ENCODE results near the gene CRIP1.

CRIP1 gene, protein sequence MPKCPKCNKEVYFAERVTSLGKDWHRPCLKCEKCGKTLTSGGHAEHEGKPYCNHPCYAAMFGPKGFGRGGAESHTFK
- 0.89 to 8.0 (median 2.6) reads per million in 18 experiments for total RNA-seq

GRCh38 chr14:105486163-105486973 is at the start of gene CRIP1:
Gene CRIP1 (plus strand): TSS chr14:105486886. CDS start chr14:105487260, 374 bp downstream.
- DNase-seq: no peak

DNA sequence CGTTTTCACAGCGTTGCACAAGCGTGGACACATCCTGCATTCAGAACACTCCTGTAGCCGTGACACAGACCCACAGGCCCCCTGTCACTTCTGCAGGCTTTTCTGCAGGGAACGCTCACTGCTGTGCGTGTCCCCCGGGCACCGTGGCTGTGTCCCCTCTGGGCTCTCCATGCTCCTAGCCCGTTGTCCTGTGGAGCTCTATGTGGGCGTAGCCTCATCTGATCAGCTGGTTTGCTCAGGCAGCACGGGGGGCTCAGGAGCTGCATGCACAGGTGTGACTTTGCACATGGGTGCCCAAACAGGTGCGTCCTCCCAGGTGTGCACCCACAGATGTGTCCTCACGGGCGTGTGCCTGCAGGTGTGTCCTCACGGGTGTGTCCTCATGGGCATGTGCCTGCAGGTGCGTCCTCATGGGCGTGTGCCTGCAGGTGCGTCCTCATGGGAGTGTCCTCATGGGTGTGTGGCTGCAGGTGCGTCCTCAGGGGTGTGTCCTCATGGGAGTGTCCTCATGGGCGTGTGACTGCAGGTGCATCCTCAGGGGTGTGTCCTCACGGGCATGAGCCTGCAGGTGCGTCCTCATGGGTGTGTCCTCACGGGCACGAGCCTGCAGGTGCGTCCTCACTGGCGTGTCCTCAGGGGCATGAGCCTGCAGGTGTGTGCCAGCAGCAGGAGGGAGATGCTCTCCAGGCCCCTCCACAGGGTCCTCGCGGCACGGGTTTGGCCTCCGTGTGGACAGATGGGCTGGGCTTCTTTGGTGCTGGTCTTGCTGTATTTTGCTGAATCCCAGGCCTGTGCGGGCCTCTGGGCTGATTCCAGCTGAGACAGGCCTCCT is 49.6 kb upstream of the CRIP1 start:
- no peak for DNase-seq

GRCh38 chr14:105437723-105438500 is 48.8 kb upstream of the CRIP1 start:
- no peak for DNase-seq

- no peak for DNase-seq
Observed at GRCh38 chr14:105439179-105439578, 47.5 kb upstream of the CRIP1 start.

GRCh38 chr14:105439710-105440553 is 46.8 kb upstream of the CRIP1 start:
- no peak for DNase-seq

GRCh38 chr14:105440554-105440900 is 46.2 kb upstream of the CRIP1 start:
- DNase-seq: no peak

- no peak for DNase-seq
Observed at GRCh38 chr14:105440992-105441391, 45.7 kb upstream of the CRIP1 start.

- DNase-seq: no peak
Observed at GRCh38 chr14:105442125-105442524, 44.6 kb upstream of the CRIP1 start.

- no peak for DNase-seq
Observed at GRCh38 chr14:105442834-105443233, 43.9 kb upstream of the CRIP1 start.

GRCh38 chr14:105444859-105445258 is 41.8 kb upstream of the CRIP1 start:
- DNase-seq: no peak

GRCh38 chr14:105445290-105445689 is 41.4 kb upstream of the CRIP1 start:
- no peak for DNase-seq

GRCh38 chr14:105445901-105446845 is 40.5 kb upstream of the CRIP1 start:
- no peak for DNase-seq

- DNase-seq: no peak
Observed at GRCh38 chr14:105446971-105447370, 39.7 kb upstream of the CRIP1 start.

- no peak for DNase-seq
Observed at GRCh38 chr14:105447651-105448640, 38.7 kb upstream of the CRIP1 start.

DNA sequence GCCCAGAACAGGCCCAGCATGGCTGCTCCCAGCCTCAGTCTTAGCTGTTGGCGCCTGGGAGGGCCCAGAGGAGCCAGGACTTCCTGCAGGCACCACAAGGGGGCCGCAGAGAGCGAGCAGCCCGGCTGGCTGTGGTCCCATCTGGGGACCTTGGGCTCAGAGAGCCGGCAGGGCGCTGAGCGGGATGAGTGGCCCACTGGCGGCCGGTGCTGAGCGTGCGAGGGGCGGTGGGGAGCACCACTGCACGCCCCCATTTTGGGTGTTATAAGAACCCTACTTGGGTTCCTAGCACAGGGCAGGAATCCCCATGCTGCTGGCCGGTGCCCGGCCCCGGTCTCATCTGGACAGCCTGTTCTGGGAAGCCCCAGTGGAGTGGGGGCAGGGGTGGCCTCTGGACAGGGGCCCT is 38.0 kb upstream of the CRIP1 start:
- peak; percentile 23 to 42 for DNase-seq

GRCh38 chr14:105449276-105450122 is 37.2 kb upstream of the CRIP1 start:
- no peak for DNase-seq

DNA sequence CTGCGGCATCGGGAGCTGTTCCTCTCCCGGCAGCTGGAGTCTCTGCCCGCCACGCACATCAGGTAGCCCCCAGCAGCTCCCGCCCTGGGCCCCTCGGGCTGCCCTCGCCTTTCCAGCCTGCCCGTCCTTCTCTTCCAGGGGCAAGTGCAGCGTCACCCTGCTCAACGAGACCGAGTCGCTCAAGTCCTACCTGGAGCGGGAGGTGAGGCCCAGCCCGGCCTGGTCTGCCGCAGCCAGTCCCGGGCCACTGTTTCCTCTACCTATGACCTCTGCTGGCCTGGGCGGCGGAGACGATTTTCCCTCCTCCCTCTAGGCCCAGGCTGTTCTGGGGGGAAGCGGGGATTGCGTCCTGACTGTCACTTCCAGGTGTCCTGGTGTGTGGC is 36.6 kb upstream of the CRIP1 start:
- DNase-seq: no peak
